H1 (cell line): Measurements from ENCODE around the gene CAMTA1.

Experiments used
- CHD2 ChIP-seq: IDR thresholded peaks from 2 replicates; pipeline ENCODE4 v1.6.1; 2012; ENCODE audit warnings: low read length, improper control_type of control experiment
- CTCF ChIP-seq, 3 experiments: IDR thresholded peaks; 1 replicate in 2 of 3; 2 replicates in 1 of 3; pipeline versions ENCODE4 v1.5.1 to v1.6.1; 2011; ENCODE audit warnings: low read length in 3 of 3, mild to moderate bottlenecking in 3 of 3, inconsistent platforms in 2 of 3, low read depth in 1 of 3, moderate library complexity in 1 of 3; ENCODE audit not compliant: insufficient read depth in 1 of 3; ENCODE audit errors: control extremely low read depth in 1 of 3
- EP300 ChIP-seq, 2 experiments: IDR thresholded peaks; 1 replicate in 1 of 2; 2 replicates in 1 of 2; pipeline ENCODE4 v1.6.1; 2011 to 2012; ENCODE audit warnings: low read depth in 2 of 2, low read length in 2 of 2, mild to moderate bottlenecking in 2 of 2, borderline replicate concordance in 1 of 2, inconsistent platforms in 1 of 2, moderate library complexity in 1 of 2
- KDM1A ChIP-seq: fragments of 200-600, 300-600 bp; sonication (generic); IDR thresholded peaks from 2 replicates; pipeline ENCODE4 v1.7.1; 2016; ENCODE audit warnings: mild to moderate bottlenecking, low read length, borderline replicate concordance
- MAX ChIP-seq: IDR thresholded peaks from 2 replicates; pipeline ENCODE4 v1.6.1; 2012; ENCODE audit warnings: inconsistent platforms
- POLR2A ChIP-seq, 2 experiments: IDR thresholded peaks; 1 replicate in 1 of 2; 2 replicates in 1 of 2; pipeline ENCODE4 v1.6.1; 2011; ENCODE audit warnings: low read depth in 2 of 2, low read length in 2 of 2, mild to moderate bottlenecking in 2 of 2; ENCODE audit errors: control extremely low read depth in 1 of 2
- RNF2 ChIP-seq: fragments of 200-900, 300-1000 bp; sonication (generic); IDR thresholded peaks from 2 replicates; pipeline ENCODE4 v1.7.1; 2016; ENCODE audit warnings: borderline replicate concordance, low read depth, mild to moderate bottlenecking, antibody characterized with exemption, low read length; ENCODE audit not compliant: poor library complexity, severe bottlenecking; ENCODE audit errors: missing control alignments

GRCh38 chr1:6886523-6886922, 101.3 kb downstream of the CAMTA1 start:
- TF ChIP-seq MAX (no peak), EP300 (IDR thresholded peaks at IDR 0.05; ENCODE audit: borderline replicate concordance in 1 of 2, low read depth in 2 of 2, low read length in 2 of 2) (no peak), CHD2 (no peak), POLR2A (IDR thresholded peaks at IDR 0.05; ENCODE audit: control extremely low read depth in 1 of 2, low read depth in 2 of 2, low read length in 2 of 2) (no peak), KDM1A (no peak), CTCF (IDR thresholded peaks at IDR 0.05; ENCODE audit: control extremely low read depth in 1 of 3, insufficient read depth in 1 of 3, low read depth in 1 of 3, low read length in 3 of 3) (no peak), RNF2 (no peak)
